Measurements from ENCODE around the gene C20orf204.

Gene C20orf204

DNA sequence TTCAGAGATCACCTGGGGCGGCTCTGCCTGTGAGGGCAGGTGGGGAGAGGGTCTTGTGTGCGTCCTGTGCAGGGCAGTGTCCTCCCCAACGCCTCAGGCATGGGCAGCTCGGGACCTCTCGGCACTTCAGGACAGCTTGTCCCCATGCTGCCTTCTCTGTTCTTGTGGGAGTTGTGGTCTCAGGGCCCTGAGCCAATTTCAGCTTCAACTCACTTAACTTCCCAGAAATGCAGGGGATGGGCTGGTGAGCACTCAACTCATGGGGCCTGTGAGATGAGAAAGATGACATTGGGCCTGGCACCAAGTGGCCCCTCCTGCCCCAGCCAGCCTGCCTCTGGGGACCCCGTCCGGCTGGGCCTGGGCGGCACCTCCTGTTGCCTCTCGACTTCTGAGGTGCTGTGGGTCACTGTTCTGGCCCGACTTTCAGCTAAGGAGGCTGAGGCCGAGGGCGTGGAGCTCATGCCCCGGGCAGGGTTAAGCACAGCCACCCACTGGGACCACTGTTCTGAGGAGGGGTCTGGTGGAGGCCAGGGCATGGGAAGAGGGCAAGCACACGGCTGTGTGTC lies 36.6 kb downstream of the C20orf204 start:
- no peak for DNase-seq

DNA sequence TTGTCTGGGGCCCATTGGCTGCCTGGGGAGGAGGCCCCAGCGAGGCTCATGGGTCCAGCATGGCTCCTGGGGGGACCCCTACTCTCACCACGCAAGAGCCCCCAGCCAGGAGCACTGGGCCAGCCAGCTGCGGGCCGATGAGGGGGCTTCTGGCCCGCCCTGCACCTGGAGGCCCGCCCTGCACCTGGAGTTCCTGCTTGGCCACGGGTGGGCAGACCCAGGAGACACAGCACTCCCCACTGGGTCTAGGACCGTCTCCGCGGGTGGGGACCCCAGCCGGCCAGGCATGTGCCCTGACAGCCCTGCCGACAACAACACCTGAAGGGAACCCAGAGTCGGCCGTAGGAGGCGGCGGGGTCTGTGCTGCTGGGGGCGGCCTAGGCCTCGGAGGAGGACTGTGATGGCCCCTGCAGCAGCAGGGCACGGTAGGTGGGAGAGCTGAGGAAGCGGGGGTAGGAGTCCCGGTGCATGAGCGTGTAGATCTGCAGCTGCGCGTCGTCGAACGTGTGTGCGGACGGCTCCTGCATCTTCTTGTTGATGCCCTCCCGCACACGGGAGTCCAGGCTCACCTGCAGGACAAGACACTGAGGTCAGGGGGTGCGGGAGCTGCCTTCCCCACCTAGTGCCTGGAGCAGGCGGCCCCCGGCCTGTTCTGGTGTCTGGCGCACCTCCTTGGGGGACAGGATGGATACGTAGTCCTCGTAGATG lies 37.6 kb downstream of the C20orf204 start:
- DNase-seq = no peak

DNA sequence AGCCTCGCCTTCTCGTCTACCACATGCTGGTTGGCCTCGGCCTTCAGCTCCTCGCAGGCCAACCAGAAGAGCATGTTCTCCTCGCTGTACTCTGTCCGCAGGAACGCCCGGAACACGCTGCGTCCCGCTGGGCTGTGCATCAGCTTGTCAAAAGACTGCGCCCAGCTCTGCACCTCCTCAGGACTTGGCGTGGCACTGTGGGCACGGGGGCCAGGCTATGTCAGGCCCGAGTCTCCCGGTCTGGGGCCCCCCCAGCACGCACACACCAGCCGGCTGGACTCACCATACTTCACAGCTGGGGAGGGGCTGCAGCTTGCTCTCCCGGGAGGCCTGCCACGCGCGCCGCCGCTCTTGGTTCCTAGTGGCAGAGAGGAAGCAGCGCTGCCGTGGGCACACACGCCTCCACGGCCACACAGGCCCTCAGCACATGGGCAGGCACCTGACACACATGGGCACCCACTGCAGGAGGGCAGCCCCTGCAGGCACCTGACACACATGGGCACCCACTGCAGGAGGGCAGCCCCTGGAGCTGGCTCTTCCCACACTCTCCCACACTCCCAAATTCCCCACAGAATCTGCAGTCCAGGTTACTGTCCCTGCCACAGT lies 38.3 kb downstream of the C20orf204 start:
- no peak for DNase-seq

- DNase-seq = no peak
Observed at GRCh38 chr20:64074963-64075362, 39.0 kb downstream of the C20orf204 start.

GRCh38 chr20:64075556-64075955 lies 39.6 kb downstream of the C20orf204 start:
- DNase-seq = no peak

- no peak for DNase-seq
Observed at GRCh38 chr20:64076061-64076997, 40.3 kb downstream of the C20orf204 start.

DNA sequence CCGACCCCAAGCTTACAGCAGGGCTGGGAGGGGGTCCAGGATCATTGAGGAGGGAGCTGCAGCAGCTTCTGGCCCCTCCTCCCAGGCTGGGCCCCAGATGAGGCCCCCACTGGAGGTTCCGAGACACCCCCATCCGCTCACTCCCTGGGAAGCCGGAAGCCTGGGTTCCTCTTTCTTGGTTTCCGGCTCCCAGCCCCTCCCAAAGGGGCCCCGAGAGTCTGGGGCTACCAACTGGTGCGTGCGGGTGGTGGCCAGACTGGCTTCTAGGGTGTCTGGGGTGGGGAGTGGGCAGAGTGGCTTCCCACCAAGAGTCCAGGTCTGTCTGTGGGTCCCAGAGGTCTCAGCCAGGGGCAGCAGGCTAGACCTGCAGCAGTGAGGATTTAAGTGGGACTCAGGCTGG lies 41.1 kb downstream of the C20orf204 start:
- no peak for DNase-seq

- DNase-seq = no peak
Observed at GRCh38 chr20:64077541-64077875, 41.5 kb downstream of the C20orf204 start.

- DNase-seq = no peak
Observed at GRCh38 chr20:64077876-64078551, 42.0 kb downstream of the C20orf204 start.

GRCh38 chr20:64078934-64079272 lies 42.9 kb downstream of the C20orf204 start:
- DNase-seq = no peak

- DNase-seq = peak; percentile 66 to 71 (median 68)
Observed at GRCh38 chr20:64079273-64080012, 43.5 kb downstream of the C20orf204 start, which contains the start of gene RGS19. RGS19 (minus strand) TSS chr20:64079518; CDS start chr20:64076886, 2,632 bp downstream.

DNA sequence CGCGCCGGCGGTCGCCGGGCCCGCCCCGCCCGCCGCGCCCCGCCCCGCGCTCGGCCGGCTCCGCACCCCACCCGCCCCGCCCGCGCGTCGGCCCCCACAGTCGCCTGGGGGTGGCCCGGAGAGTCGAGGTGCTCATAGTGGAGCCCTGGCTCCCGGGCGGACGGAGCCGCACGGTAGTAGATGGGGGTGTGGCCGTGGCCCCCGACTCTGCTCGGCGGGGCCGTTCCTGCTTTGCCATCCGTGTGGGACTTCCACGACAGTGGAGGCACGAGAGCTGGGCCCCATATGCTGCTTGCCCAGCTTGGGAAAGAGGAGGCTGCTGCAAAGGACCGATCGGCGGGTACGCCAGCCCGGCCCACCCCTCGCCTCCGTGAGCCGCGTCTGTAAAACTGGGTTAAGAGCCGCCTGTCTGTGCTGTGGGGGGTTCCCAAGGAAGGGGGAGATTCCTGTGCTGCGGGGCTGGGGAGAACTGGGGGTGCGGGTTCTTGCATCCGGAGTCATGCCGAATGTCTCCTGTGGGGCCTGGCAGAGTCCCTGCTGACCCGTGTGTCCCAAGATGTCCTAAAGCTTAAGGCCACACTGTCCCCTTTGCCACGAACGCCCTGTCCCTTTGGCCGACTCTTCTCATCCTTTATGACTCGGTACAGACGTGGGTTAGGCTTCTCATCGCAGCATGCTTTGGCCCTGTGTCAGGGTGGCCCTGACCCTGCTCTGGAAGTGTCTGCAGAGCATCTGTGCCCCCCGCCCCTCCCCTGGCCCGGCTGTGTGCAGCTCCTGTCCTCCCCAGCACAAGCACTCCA lies 44.2 kb downstream of the C20orf204 start, which contains the start of gene OPRL1:
Gene OPRL1, plus strand, starts transcription at position 70 of the 800 bp plus-strand sequence. CDS start 12,639 bp downstream, outside the sequence.
- DNase-seq = peak in 1 of 3 experiments; percentile 38

GRCh38 chr20:64080813-64081623 lies 45.0 kb downstream of the C20orf204 start:
- no peak for DNase-seq

GRCh38 chr20:64081624-64081964 lies 45.6 kb downstream of the C20orf204 start:
- no peak for DNase-seq

- no peak for DNase-seq
Observed at GRCh38 chr20:64082126-64082731, 46.2 kb downstream of the C20orf204 start.

GRCh38 chr20:64082820-64083377 lies 46.9 kb downstream of the C20orf204 start:
- DNase-seq = peak in 1 of 3 experiments; percentile 50

GRCh38 chr20:64083378-64083803 lies 47.4 kb downstream of the C20orf204 start:
- DNase-seq = peak; percentile 84 to 89 (median 85)

GRCh38 chr20:64083804-64084684 lies 48.1 kb downstream of the C20orf204 start, which contains the start of gene LKAAEAR1:
LKAAEAR1 (minus strand) TSS chr20:64084398; CDS start chr20:64084219, 179 bp downstream.
- DNase-seq = peak in 2 of 3 experiments; percentile 69 to 72

Measured in NCI-H1417 (cell line).